Brain pericyte (primary cell): ENCODE results near the gene FTO.

Experiments
- DNase-seq: peaks from one replicate; pipeline ENCODE4 v3.0.0-alpha.2; 2012; ENCODE audit warnings: low read depth, low spot score

Gene FTO

DNA sequence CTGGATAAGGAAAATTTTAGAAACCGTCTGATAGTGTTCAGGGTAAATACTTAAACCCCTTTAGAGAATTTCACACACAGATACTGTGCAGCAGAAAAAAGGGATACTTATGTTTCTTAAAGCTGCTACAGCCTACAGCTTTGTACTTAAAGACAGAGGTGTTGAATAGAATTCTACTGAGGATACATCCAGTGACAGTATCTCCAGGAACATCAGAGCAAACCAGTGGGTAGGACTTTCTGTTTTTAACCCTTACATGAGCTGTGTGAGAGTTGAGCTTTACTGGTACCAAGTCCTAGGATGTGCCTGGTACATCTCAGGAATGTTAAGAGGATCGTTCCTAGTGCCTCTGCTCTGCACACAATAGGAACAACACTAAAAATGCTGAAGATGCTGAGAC, 191.5 kb downstream of the FTO start:
- DNase-seq, result no peak

- DNase-seq, result no peak
These were observed 191.9 kb downstream of the FTO start for GRCh38 chr16:53895851-53896250.

DNA sequence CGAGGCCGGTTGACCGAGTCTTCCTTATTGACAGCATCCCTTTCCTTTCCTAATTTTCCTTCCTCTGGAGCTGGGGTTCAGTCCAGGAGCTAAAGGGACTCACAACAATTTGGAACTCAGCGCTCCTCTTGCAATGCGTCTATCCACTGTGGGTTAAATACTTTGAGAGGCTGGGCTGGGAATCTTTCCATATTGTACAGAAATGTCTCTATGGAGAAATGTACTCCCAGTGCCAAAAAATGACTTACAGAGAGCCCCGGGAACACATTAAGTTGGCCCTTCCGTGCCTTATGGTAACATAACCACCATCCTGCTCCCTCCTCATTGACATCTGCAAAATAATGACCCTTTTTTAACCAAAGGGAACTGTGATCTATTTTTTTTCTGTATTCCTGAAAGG, 192.8 kb downstream of the FTO start:
- no peak for DNase-seq

DNA sequence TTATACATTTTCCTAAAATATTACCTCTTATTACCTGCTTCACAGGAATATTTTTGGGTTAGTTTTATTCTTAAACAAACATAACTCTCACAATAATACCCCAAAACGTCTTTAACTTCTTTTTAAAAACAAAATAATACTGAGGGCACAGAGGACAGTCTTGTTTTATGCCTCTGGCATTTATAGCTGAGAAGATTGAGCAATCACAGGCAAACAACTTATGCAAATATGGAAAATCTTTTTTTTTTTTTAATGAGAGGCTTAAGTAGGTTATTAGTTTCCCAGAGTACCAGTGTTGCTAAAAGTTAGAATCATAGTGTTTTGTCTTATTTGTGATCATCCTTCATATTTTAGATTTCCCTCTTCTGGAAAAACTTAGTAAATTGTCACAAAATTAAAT, 195.0 kb downstream of the FTO start:
- DNase-seq, result no peak

DNA sequence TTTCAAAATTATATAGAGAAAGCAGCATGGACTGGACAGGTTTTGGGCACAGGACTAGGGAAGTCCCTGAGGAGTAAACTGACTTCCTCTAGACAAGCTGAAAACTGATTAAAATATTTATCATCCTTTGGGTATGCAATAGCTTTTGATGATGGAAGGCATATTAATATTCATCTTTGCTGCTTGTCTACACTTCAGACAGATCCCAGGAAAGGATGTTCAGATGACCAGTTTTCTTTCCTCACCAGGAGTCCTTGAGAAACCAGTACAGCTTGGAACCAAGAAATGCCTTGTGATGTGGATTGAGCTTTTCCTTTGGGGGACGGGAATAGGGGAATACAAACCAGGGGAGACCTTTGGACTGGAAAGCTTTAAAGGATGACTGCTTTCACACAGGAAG, 195.5 kb downstream of the FTO start:
- DNase-seq, result no peak

DNA sequence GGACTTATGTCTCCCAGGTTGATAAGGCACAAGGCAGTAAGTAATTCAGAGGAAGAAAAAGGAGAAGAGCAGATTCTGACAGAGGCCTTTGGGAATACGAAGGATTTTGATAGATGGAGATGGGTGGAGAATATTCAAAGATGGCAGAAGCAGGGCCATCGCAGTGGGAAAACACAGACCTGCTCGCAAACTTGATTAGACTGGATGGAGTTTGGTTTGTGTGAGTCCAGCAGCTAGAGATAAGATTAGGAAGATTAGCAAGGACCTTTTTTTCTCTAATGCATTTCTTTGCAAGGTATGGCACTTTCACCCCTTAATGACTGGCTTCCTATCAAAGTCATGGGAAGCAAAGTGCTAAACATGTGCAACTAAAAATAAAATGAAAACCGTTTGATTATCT, 196.7 kb downstream of the FTO start:
- DNase-seq, result no peak

DNA sequence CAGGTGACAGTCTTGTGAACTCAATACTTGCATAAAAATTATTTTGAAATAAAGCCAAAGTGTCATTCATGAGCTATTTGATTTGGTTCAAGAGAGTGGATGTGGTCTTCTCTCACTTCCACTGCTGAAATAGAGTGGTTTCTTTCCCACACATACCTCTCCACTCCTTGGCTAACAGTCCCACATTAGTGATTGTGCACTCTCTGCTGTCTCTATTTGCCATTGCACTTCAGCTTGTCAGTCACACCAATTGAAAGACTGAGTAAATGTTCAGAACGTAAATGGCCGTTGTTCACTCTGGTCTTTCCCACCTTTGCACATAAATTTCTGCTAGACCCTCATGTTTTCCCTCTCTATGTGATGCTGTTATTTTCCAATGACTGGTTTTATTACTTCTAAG, 197.5 kb downstream of the FTO start:
- no peak for DNase-seq

DNA sequence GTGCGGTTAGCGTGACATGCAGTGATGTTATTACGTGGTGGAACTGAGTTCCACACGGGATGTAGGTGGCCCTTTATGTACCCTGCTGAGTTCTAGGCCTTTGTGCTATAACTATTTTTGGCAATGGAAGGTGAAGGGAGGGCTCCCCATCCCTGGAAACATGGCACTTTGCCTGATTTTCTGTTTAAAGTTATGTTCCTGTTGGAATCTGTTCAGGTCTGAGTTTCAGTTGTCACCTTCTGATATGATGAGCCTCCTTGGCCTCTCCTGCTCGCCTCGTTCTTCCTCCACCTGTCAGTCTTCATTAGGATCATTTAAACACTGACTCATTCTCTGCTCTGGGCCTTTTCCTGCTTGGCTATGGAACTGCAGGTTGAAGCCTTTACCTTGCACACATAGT, 200.6 kb downstream of the FTO start:
- DNase-seq, result no peak

DNA sequence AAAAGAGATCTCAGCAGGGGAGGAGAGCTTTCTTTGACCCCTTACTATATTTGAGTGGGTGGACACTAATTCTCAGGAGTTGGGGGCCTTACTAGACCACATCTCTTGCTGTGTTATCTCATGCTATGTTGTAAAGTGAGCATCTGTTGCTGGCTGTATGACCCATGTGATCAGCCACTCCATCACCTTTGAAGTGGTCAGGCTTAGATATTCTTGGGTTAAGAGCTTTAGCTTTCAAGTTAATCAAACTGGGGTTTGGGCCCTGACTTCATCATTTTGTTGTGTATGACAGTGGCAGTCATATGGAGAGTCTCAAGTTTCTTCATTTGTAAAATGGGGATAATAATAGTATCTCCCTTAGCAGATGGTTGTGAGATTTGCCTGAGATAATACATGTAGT, 201.1 kb downstream of the FTO start:
- no peak for DNase-seq

DNA sequence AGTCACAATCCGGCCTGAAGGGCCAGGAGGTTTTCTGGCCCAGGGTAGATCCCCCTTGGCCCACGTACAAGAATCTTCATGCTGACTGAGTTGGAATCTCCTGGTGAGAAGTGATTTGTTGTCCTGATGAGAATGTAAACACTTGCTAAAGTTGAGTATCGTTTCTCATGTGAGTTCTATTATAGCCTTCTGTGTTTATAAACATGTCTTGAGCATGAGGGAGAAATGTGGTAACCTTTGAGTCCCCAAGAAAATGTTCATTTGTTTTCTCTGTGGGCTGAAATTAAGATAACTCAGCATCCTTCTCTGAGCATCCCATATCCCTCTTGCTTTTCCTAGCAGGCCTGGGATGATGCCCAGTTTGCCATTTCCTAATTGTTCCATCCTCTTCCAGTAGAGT, 204.8 kb downstream of the FTO start:
- DNase-seq, result no peak

GRCh38 chr16:53910990-53911389, 207.0 kb downstream of the FTO start:
- DNase-seq, result no peak

- DNase-seq, result no peak
These were observed 207.6 kb downstream of the FTO start for GRCh38 chr16:53911513-53911912.

DNA sequence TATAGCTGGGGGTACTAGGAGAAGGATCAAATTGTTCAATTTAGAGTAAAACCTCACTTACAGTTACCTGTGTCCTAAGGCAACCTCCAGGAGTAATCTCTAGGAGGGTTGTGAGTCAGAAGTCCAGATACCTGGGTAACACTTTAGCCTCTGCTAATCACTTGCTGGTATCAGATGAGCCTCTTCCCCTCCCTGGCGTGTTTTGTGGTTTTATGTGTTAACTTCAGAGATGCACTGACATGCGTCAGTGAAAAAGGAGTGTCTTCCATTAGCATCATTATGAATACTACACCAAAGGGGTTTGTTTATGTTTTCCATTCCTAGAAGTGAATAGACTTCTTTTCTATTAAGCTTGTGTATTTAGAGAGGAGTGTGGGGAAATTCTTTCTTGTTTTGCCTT, 208.2 kb downstream of the FTO start:
- DNase-seq, result no peak

- DNase-seq, result peak; percentile 80
These were observed 209.3 kb downstream of the FTO start for GRCh38 chr16:53913099-53913870.

GRCh38 chr16:53913920-53914319, 210.0 kb downstream of the FTO start:
- DNase-seq, result no peak

- DNase-seq, result no peak
These were observed 210.8 kb downstream of the FTO start for GRCh38 chr16:53914736-53915135.

DNA sequence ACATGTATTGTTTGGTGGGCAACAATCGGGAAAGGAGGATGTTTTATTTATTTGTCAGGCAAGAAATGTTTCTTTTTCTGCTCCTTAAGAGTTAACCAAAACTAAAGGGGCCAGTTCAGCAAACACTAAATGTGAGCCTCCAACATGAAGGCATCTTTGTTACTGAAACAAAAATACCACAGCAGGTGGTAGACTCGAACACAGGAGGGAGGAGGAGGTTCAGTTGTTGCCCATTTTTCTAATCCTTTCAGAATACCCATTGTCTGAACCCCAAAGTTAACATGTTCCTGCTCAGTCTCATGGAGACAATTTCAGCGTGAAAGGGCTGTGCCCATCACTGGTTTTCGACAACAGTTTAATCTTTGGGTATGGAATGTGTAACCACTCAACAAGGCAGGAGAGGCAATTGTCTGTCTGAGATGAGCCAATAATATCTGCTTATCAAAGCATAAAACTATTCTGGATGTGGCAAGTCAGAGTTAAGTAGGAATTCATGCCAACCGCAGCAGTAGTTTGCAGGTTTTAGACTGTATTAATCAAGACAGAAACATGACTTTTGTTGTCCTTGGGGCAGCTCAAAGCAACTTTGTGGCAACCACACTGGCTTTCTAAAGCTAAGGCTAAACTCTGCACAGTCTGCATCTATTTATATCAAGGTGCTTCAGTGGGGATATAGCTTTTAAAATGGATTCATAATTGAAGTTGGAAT, 211.7 kb downstream of the FTO start:
- no peak for DNase-seq

DNA sequence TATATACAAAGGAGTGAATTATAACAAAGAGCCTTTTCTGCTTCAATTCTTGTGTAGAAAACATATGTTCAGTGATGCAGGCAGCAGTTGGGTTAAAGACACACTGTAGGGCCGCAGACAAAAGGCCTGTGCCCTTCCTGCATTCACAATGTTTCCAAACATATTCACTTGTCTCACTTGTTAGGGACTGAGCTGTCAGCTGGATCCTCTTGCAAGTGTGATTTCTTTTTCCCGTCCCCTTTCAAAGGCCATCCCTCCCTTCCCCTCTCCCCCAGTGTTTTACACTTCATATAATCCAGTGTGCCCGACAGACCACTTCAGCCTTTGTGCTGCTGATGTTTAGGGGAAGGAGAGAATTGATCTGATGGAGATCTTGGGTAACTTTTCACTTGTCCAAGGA, 217.0 kb downstream of the FTO start:
- DNase-seq, result no peak

- no peak for DNase-seq
These were observed 218.3 kb downstream of the FTO start for GRCh38 chr16:53922067-53922806.

GRCh38 chr16:53922807-53923571, 219.0 kb downstream of the FTO start:
- no peak for DNase-seq

- DNase-seq, result no peak
These were observed 220.6 kb downstream of the FTO start for GRCh38 chr16:53924331-53925106.
